HepG2 (cell line): ENCODE measurements around the gene MCOLN1. TPM values are rescaled to one million over a fixed set of nuclear protein-coding genes. Genes with fewer than 3 reads are reported as not detected.
A peak's percentile ranks its signal among the peaks of the same experiment; 100 is the strongest.

Experiments used
- ATAC-seq: fragments of 200-7000 bp; cut with Tn5 transposase; 3 replicates; pipeline ENCODE4 v1.9.1; 2020; ENCODE audit warnings: mild to moderate bottlenecking, moderate library complexity
- BruUV-seq: library from RNA; stranded (reverse); fragments of 400-500 nt; replicated peaks from 2 replicates; lab custom pipeline; 2021; lab: Mats Ljungman, UMichigan
- CTCF ChIA-PET: fragments of 300-600 bp; formaldehyde crosslinking; extraction: SDS; loops from one replicate; lab custom pipeline; 2021; ENCODE audit warnings: low total read pairs, inconsistent platforms, low intra/inter-chr PET ratio; lab: Yijun Ruan, JAX
- POLR2A ChIA-PET: fragments of 350-600 bp; sonication (Branson Sonifier 250); formaldehyde crosslinking; loops from one replicate; lab custom pipeline; 2020; ENCODE audit warnings: antibody characterized with exemption, inconsistent platforms; lab: Yijun Ruan, JAX
- DNase-seq: peaks from one replicate; pipeline ENCODE4 v3.0.0-alpha.2; 2015; ENCODE audit warnings: low spot score
- FAIRE-seq: peaks from 3 replicates; lab custom pipeline; 2011; peaks lifted over from hg19 to GRCh38; lab: Jason Lieb, UNC
- H2AFZ ChIP-seq: one replicate; pipeline ENCODE4 v1.6.1; 2011; ENCODE audit warnings: low read length, inconsistent platforms
- H3K27ac ChIP-seq: fragments of 300-600 bp; 3 replicates; pipeline ENCODE4 v1.8.0; 2011; ENCODE audit warnings: mixed run types, mild to moderate bottlenecking, mixed read lengths, low read length, inconsistent platforms; ENCODE audit not compliant: insufficient read depth; ENCODE audit errors: extremely low read length
- H3K27me3 ChIP-seq, 2 experiments: fragments of 200-600 bp in 1 of 2; 2 replicates in 1 of 2; 3 replicates in 1 of 2; pipeline versions ENCODE4 v1.6.0 to v1.8.0; 2011; ENCODE audit warnings: low read length in 2 of 2, mild to moderate bottlenecking in 2 of 2, moderate library complexity in 2 of 2, inconsistent platforms in 1 of 2; ENCODE audit not compliant: insufficient read depth in 2 of 2, control insufficient read depth in 1 of 2
- H3K36me3 ChIP-seq, 2 experiments: fragments of 200-600 bp in 1 of 2; replicated peaks in 1 of 2; 2 replicates in 1 of 2; 3 replicates in 1 of 2; pipeline versions ENCODE4 v1.5.1 to v1.8.0; 2011; ENCODE audit warnings: low read length in 2 of 2, inconsistent platforms in 1 of 2; ENCODE audit not compliant: insufficient read depth in 2 of 2, control insufficient read depth in 1 of 2
- H3K4me1 ChIP-seq: 2 replicates; pipeline ENCODE4 v1.5.1; 2012; ENCODE audit warnings: low read length, inconsistent platforms; ENCODE audit not compliant: insufficient read depth
- H3K4me2 ChIP-seq: 2 replicates; pipeline ENCODE4 v1.6.0; 2011; ENCODE audit warnings: low read depth, low read length, inconsistent platforms
- H3K4me3 ChIP-seq, 3 experiments: fragments of 200-600 bp in 1 of 3; sonication (generic), shearing (Covaris generic) in 1 of 3; replicated peaks in 1 of 3; 2 replicates each; pipeline ENCODE4 v1.5.1; 2011 to 2016; ENCODE audit warnings: low read length in 3 of 3, inconsistent platforms in 2 of 3, low read depth in 2 of 3, mild to moderate bottlenecking in 2 of 3, control low read depth in 1 of 3, mixed read lengths in 1 of 3; ENCODE audit not compliant: insufficient read depth in 1 of 3
- H3K79me2 ChIP-seq: one replicate; pipeline ENCODE4 v1.6.1; 2011; ENCODE audit warnings: low read length, inconsistent platforms; ENCODE audit not compliant: insufficient read depth
- H3K9ac ChIP-seq: 2 replicates; pipeline ENCODE4 v1.6.0; 2011; ENCODE audit warnings: mild to moderate bottlenecking, low read depth, low read length, inconsistent platforms; ENCODE audit not compliant: insufficient read depth
- H3K9me3 ChIP-seq: 2 replicates; pipeline ENCODE4 v1.5.1; 2012; ENCODE audit warnings: mild to moderate bottlenecking, low read length
- H4K20me1 ChIP-seq: 2 replicates; pipeline ENCODE4 v1.6.0; 2011; ENCODE audit warnings: inconsistent platforms, mild to moderate bottlenecking, low read length, moderate library complexity; ENCODE audit not compliant: insufficient read depth
- CENPX ChIP-seq: sonication (generic); formaldehyde crosslinking; IDR thresholded peaks from 2 replicates; pipeline ENCODE4 v1.9.0; 2021; ENCODE audit warnings: mild to moderate bottlenecking, missing genetic modification reagents, moderate library complexity
- CREBL2 ChIP-seq: sonication (generic); formaldehyde crosslinking; IDR thresholded peaks from 2 replicates; pipeline ENCODE4 v1.8.1; 2023; ENCODE audit warnings: missing genetic modification reagents, mild to moderate bottlenecking, borderline replicate concordance
- JUND ChIP-seq: sonication (generic); formaldehyde crosslinking; IDR thresholded peaks from 2 replicates; pipeline ENCODE4 v1.8.0; 2022; ENCODE audit warnings: mild to moderate bottlenecking, missing genetic modification reagents
- KIAA2018 ChIP-seq: sonication (generic); formaldehyde crosslinking; IDR thresholded peaks from 2 replicates; pipeline ENCODE4 v1.5.0; 2020; ENCODE audit warnings: mild to moderate bottlenecking, missing genetic modification reagents, borderline replicate concordance
- PCBP1 ChIP-seq: fragments of 200-400 bp; formaldehyde crosslinking; IDR thresholded peaks from 2 replicates; pipeline ENCODE4 v1.6.1; 2017; ENCODE audit warnings: mild to moderate bottlenecking, low read depth, low read length, borderline replicate concordance
- PRPF4 ChIP-seq: fragments of 200-400 bp; formaldehyde crosslinking; IDR thresholded peaks from 2 replicates; pipeline ENCODE4 v1.6.1; 2016; ENCODE audit warnings: low read length, low read depth; ENCODE audit not compliant: poor library complexity, severe bottlenecking
- ZBTB42 ChIP-seq: sonication (generic); formaldehyde crosslinking; IDR thresholded peaks from 2 replicates; pipeline ENCODE4 v1.5.0; 2020; ENCODE audit warnings: mild to moderate bottlenecking, missing genetic modification reagents
- ZNF3 ChIP-seq: IDR thresholded peaks from 2 replicates; pipeline ENCODE4 v1.7.0; 2017; ENCODE audit warnings: inconsistent platforms
- ZNF572 ChIP-seq: sonication (generic); formaldehyde crosslinking; IDR thresholded peaks from 2 replicates; pipeline ENCODE4 v1.5.1; 2020; ENCODE audit warnings: mild to moderate bottlenecking, missing genetic modification reagents
- ZNF703 ChIP-seq: sonication (generic); formaldehyde crosslinking; IDR thresholded peaks from 2 replicates; pipeline ENCODE4 v1.5.1; 2020; ENCODE audit warnings: missing genetic modification reagents, mild to moderate bottlenecking, moderate library complexity, borderline replicate concordance
- WGBS: methylation state at CpG from one replicate; pipeline ENCODE4 v1.1.6; 2017; ENCODE audit warnings: low lambda C conversion rate; 5-methylcytosine and 5-hydroxymethylcytosine counted together
- in situ Hi-C: cut with HindIII; loops from 2 replicates; pipeline ENCODE4 v1.10.0; 2017; ENCODE audit warnings: low pct_unique_long_range_greater_than_20kb; ENCODE audit not compliant: extremely low pct_ligation_motif_present
- intact Hi-C: fragments of 100-400 bp; cut with micrococcal nuclease; formaldehyde crosslinking; loops from one replicate; pipeline ENCODE4 v1.10.0; 2022; ENCODE audit not compliant: unreplicated experiment
- polyA plus RNA-seq, 8 experiments: library from polyadenylated mRNA; depleted of rRNA in 3 of 8; stranded (reverse) in 7 of 8; unstranded in 1 of 8; fragments of >200 nt; fragmentation: Illumina TruSeq in 4 of 8; extraction: Trizol in 4 of 8; gene quantifications; 2 replicates each; pipeline versions ENCODE4 v1.2.1 to v1.2.3, GENCODE V29; 2011 to 2016; ENCODE audit warnings: low read depth in 4 of 8, missing spikeins in 1 of 8, mixed read lengths in 1 of 8; ENCODE audit not compliant: insufficient read depth in 1 of 8
- total RNA-seq, 5 experiments: library from RNA; depleted of rRNA; stranded (reverse); fragments of >200 nt; fragmentation: Illumina TruSeq; extraction: Trizol; gene quantifications; 2 replicates each; pipeline ENCODE4 v1.2.3, GENCODE V29; 2016; ENCODE audit warnings: low read depth in 1 of 5

MCOLN1 gene
- total and polyA plus RNA-seq, 2 of the 13 experiments (the other 11 are each of a cell fraction or from before 2014, with no cell fraction given): 3.4 to 15.7 TPM

DNA sequence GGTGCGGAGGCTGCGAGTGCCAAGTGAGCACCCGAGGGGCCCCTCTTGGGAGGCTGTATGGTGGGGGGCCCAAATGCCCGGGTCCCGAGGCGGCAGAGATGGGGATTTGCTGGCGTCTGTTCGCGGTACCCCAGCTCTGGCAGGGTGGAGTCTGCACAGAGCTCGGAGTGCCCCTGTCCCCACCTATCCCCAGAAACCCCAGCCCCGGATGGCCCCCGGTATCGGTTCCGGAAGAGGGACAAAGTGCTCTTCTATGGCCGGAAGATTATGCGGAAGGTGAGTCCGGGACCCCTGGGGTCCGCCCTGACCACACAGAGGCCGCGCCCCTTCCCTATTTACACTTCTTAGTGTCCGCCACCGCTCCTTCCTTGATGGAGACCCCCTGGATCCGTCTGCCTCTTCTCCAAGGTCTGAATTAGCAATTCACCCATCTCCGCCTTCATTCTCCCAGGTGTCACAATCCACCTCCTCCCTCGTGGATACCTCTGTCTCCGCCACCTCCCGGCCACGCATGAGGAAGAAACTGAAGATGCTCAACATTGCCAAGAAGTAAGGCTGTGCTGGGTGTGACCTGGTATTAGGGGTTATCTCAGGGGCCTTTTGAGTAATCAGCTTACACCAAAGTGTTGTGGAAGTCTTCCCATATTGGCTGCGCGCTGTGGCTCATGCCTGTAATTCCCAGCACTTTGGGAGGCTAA, 13.7 kb downstream of the MCOLN1 start:
- H2AFZ ChIP-seq: no peak overlapping the region
- BruUV-seq: no TSS peak
- no peak overlapping the region for H3K27ac ChIP-seq

More for the DNA sequence above, 13.7 kb downstream of the MCOLN1 start:
- no peak for FAIRE-seq
- ChIA-PET CTCF (no interaction called here), POLR2A (interaction anchor here (2.1 kb wide), 1 partner anchor 14 kb away, joined by 13 read pairs; the partner anchor contains the start of gene MCOLN1)
- Histone ChIP-seq H3K9me3 (no peaks in the 10 kb centered on the region), H3K4me3 (peak overlapping the region; percentile 91 to 97 (median 94); a peak in 4 of 6 replicates), H3K9ac (peak overlapping the region; percentile 81), H4K20me1 (no peaks in the 10 kb centered on the region), H3K36me3 (peaks cover 0 to 4% of the 10 kb centered on the region in 2 experiments; a peak in 2 of 5 replicates), H3K4me1 (peaks cover 14% of the 10 kb centered on the region), H3K4me2 (peak overlapping the region; percentile 89), H3K79me2 (no peaks in the 10 kb centered on the region), H3K27me3 (no peaks in the 10 kb centered on the region; a peak in 1 of 5 replicates)
- WGBS: 96% methylated on average over 23 of the region's 30 CpGs
- ATAC-seq: no peak
- TF ChIP-seq ZNF572 (no peak), JUND (CRISPR knock-in tag) (no peak), CREBL2 (no peak), PCBP1 (no peak), PRPF4 (no peak), ZBTB42 (CRISPR knock-in tag) (no peak), ZNF3 (CRISPR knock-in tag) (no peak), CENPX (no peak), ZNF703 (CRISPR knock-in tag) (no peak), KIAA2018 (no peak)
- intact Hi-C loops: no loop called here
- DNase-seq: no peak
- in situ Hi-C loops: no loop called here
